Neural progenitor cell (in vitro differentiated cells): Measurements from ENCODE around the gene FTCD.
"Not testable (repeated sequence)": the region's sequence is repeated elsewhere in the genome, so short reads cannot be mapped to it uniquely, and the experiment has no call there.

Experiments
- CTCF ChIP-seq: fragments of 200-600 bp; sonication (generic); IDR thresholded peaks from 2 replicates; pipeline ENCODE4 v1.5.1; 2017; ENCODE audit warnings: antibody characterized with exemption, mild to moderate bottlenecking
- EZH2phosphoT487 ChIP-seq: fragments of 200-600 bp; sonication (generic); IDR thresholded peaks from 2 replicates; pipeline ENCODE4 v1.6.1; 2017; ENCODE audit warnings: antibody characterized with exemption

- not testable (repeated sequence) for TF ChIP-seq CTCF, EZH2phosphoT487
These were observed 48.0 kb downstream of the FTCD start for GRCh38 chr21:46107376-46107775.
